GM23338 (cell line): ENCODE data around the gene CITED4. TPM values are rescaled to one million over a fixed set of nuclear protein-coding genes. Genes with fewer than 3 reads are reported as not detected.

Experiments used
- ATAC-seq: fragments of 200-7000 bp; cut with Tn5 transposase; 3 replicates; pipeline ENCODE4 v1.9.1; 2020
- DNase-seq: peaks from one replicate; pipeline ENCODE4 v3.0.0-alpha.2; 2015; ENCODE audit warnings: low spot score
- H2AFZ ChIP-seq: fragments of 200-600 bp; sonication (generic); 2 replicates; pipeline ENCODE4 v1.8.0; 2016; ENCODE audit warnings: antibody characterized with exemption, mild to moderate bottlenecking, moderate library complexity
- H3F3A ChIP-seq: fragments of 200-600 bp; sonication (generic); replicated peaks from 2 replicates; pipeline ENCODE4 v1.8.0; 2017; ENCODE audit warnings: antibody characterized with exemption, mixed run types, low read depth
- H3K27ac ChIP-seq: fragments of 200-600 bp; sonication (generic); 2 replicates; pipeline ENCODE4 v1.6.1; 2016; ENCODE audit warnings: low read depth
- H3K27me3 ChIP-seq: fragments of 200-600 bp; sonication (generic); 2 replicates; pipeline ENCODE4 v1.8.0; 2016; ENCODE audit warnings: mild to moderate bottlenecking, mixed run types, moderate library complexity; ENCODE audit not compliant: insufficient read depth
- H3K36me3 ChIP-seq: fragments of 200-600 bp; sonication (generic); 2 replicates; pipeline ENCODE4 v1.8.0; 2016; ENCODE audit warnings: mild to moderate bottlenecking; ENCODE audit not compliant: insufficient read depth
- H3K4me1 ChIP-seq: fragments of 200-600 bp; sonication (generic); 2 replicates; pipeline ENCODE4 v1.8.0; 2016; ENCODE audit warnings: mild to moderate bottlenecking, moderate library complexity; ENCODE audit not compliant: insufficient read depth
- H3K4me2 ChIP-seq: fragments of 200-600 bp; sonication (generic); 2 replicates; pipeline ENCODE4 v1.7.1; 2017; ENCODE audit warnings: mixed run types
- H3K4me3 ChIP-seq: fragments of 200-600 bp; sonication (generic); 2 replicates; pipeline ENCODE4 v1.6.1; 2016; ENCODE audit warnings: mixed run types
- H3K79me2 ChIP-seq: fragments of 200-600 bp; sonication (generic); replicated peaks from 2 replicates; pipeline ENCODE4 v1.8.0; 2017; ENCODE audit warnings: mild to moderate bottlenecking; ENCODE audit not compliant: insufficient read depth
- H3K9me2 ChIP-seq: fragments of 200-600 bp; sonication (generic); 2 replicates; pipeline ENCODE4 v1.8.0; 2017; ENCODE audit not compliant: insufficient read depth
- H4K20me1 ChIP-seq: fragments of 200-600 bp; sonication (generic); replicated peaks from 2 replicates; pipeline ENCODE4 v1.8.0; 2017; ENCODE audit warnings: mild to moderate bottlenecking; ENCODE audit not compliant: insufficient read depth
- H3K27ac Mint-ChIP-seq: 2 replicates; pipeline ENCODE4 v1.8.0; 2020; ENCODE audit warnings: inconsistent platforms, mild to moderate bottlenecking, moderate library complexity, mixed read lengths
- H3K27me3 Mint-ChIP-seq: 3 replicates; pipeline ENCODE4 v1.8.0; 2022; ENCODE audit warnings: low read depth, mild to moderate bottlenecking, moderate library complexity, mixed read lengths, inconsistent platforms; ENCODE audit not compliant: insufficient read depth, poor library complexity
- H3K36me3 Mint-ChIP-seq: 3 replicates; pipeline ENCODE4 v1.8.0; 2021; ENCODE audit warnings: low read depth, mild to moderate bottlenecking, inconsistent platforms, moderate library complexity, mixed read lengths
- H3K4me1 Mint-ChIP-seq: 3 replicates; pipeline ENCODE4 v1.8.0; 2020; ENCODE audit warnings: mild to moderate bottlenecking, inconsistent platforms, mixed read lengths
- H3K4me3 Mint-ChIP-seq: 3 replicates; pipeline ENCODE4 v1.8.0; 2021; ENCODE audit warnings: moderate library complexity, mild to moderate bottlenecking, inconsistent platforms, mixed read lengths
- H3K9me3 Mint-ChIP-seq: 3 replicates; pipeline ENCODE4 v1.8.0; 2020; ENCODE audit warnings: moderate library complexity, mild to moderate bottlenecking, inconsistent platforms, mixed read lengths
- CREB1 ChIP-seq: fragments of 250-450 bp; sonication (Bioruptor Pico); IDR thresholded peaks from 2 replicates; pipeline ENCODE4 v1.5.0; 2020; ENCODE audit warnings: low read depth, mild to moderate bottlenecking, moderate library complexity
- EZH2 ChIP-seq: fragments of 200-600 bp; sonication (generic); IDR thresholded peaks from one replicate; pipeline ENCODE4 v1.8.0; 2017; ENCODE audit warnings: antibody characterized with exemption, mild to moderate bottlenecking, low read depth; ENCODE audit not compliant: unreplicated experiment
- EZH2phosphoT487 ChIP-seq: fragments of 200-600 bp; sonication (generic); IDR thresholded peaks from one replicate; pipeline ENCODE4 v1.8.1; 2018; ENCODE audit warnings: antibody characterized with exemption; ENCODE audit not compliant: unreplicated experiment
- POLR2AphosphoS5 ChIP-seq: IDR thresholded peaks from 2 replicates; pipeline ENCODE4 v1.6.1; 2016; ENCODE audit warnings: antibody characterized with exemption, low read depth
- ZNF114 ChIP-seq: fragments of 250-450 bp; sonication (Bioruptor Pico); IDR thresholded peaks from 2 replicates; pipeline ENCODE4 v1.5.0; 2020; ENCODE audit warnings: mild to moderate bottlenecking, moderate library complexity
- polyA plus RNA-seq: library from polyadenylated mRNA; unstranded; fragments of >200 nt; fragmentation: Nextera tagmentation; extraction: Ambion mirVana; gene quantifications from 2 replicates; pipeline ENCODE4 v1.2.1, GENCODE V29; 2016
- total RNA-seq: library from RNA; depleted of rRNA; stranded (reverse); fragments of >200 nt; shearing (Covaris generic); gene quantifications from 2 replicates; pipeline ENCODE4 v1.2.3, GENCODE V29; 2014
- TF ChIP-seq, protein P1 (sequence below): fragments of 250-450 bp; sonication (Bioruptor Pico); IDR thresholded peaks from 2 replicates; pipeline ENCODE4 v1.5.0; 2020; ENCODE audit warnings: mild to moderate bottlenecking, moderate library complexity
- TF ChIP-seq, protein P2 (sequence below): IDR thresholded peaks from one replicate; pipeline ENCODE4 v1.6.1; 2018; ENCODE audit warnings: antibody characterized with exemption; ENCODE audit not compliant: unreplicated experiment
- TF ChIP-seq, protein P3 (sequence below): IDR thresholded peaks from 2 replicates; pipeline ENCODE4 v1.6.1; 2016; ENCODE audit warnings: antibody characterized with exemption
- TF ChIP-seq, protein P4 (sequence below), 2 experiments: fragments of 200-600 bp in 1 of 2; sonication (generic) in 1 of 2; conservative IDR thresholded peaks; 2 replicates each; pipeline versions ENCODE4 v1.5.1 to v1.6.1; 2016 to 2017; ENCODE audit warnings: antibody characterized with exemption in 2 of 2, low read depth in 2 of 2, mild to moderate bottlenecking in 2 of 2, moderate library complexity in 1 of 2

Gene CITED4
- total and polyA plus RNA-seq, 2 experiments from 2014 or later = 2.9 to 18.7 TPM

DNA sequence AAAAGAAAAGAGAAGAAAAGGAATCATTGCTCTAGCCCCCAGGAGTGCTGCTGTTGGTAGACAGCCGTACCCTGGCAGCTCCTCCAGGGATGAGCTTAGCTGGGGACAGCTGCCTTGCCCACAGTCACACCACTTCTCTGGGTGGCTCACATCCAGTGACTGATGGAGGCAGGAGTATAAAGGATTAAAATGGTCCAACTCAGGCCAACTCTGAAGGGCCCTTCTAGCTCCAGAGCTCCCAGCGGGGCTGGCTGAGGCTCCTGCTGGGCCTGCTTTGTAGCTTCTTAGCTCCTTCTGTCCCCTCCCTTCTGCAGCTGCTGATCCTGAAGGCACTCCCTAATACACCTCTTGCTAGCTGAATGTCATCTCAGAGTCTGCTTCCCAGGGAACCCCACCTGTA is 4.4 kb downstream of the CITED4 start (continued):
- TF ChIP-seq, protein P1, sequence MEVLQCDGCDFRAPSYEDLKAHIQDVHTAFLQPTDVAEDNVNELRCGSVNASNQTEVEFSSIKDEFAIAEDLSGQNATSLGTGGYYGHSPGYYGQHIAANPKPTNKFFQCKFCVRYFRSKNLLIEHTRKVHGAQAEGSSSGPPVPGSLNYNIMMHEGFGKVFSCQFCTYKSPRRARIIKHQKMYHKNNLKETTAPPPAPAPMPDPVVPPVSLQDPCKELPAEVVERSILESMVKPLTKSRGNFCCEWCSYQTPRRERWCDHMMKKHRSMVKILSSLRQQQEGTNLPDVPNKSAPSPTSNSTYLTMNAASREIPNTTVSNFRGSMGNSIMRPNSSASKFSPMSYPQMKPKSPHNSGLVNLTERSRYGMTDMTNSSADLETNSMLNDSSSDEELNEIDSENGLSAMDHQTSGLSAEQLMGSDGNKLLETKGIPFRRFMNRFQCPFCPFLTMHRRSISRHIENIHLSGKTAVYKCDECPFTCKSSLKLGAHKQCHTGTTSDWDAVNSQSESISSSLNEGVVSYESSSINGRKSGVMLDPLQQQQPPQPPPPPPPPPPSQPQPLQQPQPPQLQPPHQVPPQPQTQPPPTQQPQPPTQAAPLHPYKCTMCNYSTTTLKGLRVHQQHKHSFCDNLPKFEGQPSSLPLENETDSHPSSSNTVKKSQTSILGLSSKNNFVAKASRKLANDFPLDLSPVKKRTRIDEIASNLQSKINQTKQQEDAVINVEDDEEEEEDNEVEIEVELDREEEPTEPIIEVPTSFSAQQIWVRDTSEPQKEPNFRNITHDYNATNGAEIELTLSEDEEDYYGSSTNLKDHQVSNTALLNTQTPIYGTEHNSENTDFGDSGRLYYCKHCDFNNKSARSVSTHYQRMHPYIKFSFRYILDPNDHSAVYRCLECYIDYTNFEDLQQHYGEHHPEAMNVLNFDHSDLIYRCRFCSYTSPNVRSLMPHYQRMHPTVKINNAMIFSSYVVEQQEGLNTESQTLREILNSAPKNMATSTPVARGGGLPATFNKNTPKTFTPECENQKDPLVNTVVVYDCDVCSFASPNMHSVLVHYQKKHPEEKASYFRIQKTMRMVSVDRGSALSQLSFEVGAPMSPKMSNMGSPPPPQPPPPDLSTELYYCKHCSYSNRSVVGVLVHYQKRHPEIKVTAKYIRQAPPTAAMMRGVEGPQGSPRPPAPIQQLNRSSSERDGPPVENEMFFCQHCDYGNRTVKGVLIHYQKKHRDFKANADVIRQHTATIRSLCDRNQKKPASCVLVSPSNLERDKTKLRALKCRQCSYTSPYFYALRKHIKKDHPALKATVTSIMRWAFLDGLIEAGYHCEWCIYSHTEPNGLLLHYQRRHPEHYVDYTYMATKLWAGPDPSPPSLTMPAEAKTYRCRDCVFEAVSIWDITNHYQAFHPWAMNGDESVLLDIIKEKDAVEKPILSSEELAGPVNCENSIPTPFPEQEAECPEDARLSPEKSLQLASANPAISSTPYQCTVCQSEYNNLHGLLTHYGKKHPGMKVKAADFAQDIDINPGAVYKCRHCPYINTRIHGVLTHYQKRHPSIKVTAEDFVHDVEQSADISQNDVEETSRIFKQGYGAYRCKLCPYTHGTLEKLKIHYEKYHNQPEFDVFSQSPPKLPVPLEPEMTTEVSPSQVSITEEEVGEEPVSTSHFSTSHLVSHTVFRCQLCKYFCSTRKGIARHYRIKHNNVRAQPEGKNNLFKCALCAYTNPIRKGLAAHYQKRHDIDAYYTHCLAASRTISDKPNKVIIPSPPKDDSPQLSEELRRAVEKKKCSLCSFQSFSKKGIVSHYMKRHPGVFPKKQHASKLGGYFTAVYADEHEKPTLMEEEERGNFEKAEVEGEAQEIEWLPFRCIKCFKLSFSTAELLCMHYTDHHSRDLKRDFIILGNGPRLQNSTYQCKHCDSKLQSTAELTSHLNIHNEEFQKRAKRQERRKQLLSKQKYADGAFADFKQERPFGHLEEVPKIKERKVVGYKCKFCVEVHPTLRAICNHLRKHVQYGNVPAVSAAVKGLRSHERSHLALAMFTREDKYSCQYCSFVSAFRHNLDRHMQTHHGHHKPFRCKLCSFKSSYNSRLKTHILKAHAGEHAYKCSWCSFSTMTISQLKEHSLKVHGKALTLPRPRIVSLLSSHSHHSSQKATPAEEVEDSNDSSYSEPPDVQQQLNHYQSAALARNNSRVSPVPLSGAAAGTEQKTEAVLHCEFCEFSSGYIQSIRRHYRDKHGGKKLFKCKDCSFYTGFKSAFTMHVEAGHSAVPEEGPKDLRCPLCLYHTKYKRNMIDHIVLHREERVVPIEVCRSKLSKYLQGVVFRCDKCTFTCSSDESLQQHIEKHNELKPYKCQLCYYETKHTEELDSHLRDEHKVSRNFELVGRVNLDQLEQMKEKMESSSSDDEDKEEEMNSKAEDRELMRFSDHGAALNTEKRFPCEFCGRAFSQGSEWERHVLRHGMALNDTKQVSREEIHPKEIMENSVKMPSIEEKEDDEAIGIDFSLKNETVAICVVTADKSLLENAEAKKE = no peak
- TF ChIP-seq CREB1 (CRISPR knock-in tag) (no peak), POLR2AphosphoS5 (no peak), EZH2 (no peak)

DNA sequence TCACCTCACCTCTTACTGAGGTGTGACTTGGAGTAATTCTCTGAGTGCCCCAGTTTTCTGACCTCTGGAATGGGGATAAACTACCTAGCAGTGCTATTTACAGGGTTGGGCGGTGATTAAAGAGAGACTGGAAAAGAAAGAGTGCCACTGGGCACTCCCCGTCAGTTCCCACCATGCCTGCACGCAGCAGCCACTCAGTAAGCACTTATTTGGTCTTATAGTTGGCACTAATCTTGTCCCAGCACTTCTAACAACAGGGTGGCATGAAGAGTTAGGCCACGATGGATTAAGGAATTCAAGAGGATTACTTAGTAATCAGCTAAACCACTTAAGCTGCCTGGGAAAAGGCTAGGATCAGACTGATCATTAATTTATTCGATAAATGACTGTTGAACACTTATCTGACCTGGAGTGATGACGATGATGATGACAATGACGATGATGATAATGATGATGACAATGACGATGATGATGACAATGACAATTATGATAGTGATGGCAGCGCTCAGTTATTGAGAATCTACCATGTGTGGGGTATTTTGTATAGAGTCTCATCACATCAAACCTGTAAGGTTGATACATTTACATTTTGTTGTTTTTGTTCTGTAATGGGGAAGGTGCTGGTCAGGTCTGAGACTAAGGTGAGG is 5.4 kb downstream of the CITED4 start:
- Mint-ChIP-seq H3K9me3 (0 out of 3 replicates have a peak, but pooled peaks cover 2% of the 10 kb centered on the region), H3K27me3 (peaks cover 16% of the 10 kb centered on the region), H3K27ac (no peak overlapping the region), H3K36me3 (no peaks in the 10 kb centered on the region), H3K4me3 (no peak overlapping the region), H3K4me1 (peaks cover 13% of the 10 kb centered on the region)
- Histone ChIP-seq H3K36me3 (no peaks in the 10 kb centered on the region), H3K4me3 (no peak overlapping the region), H4K20me1 (no peaks in the 10 kb centered on the region), H3K4me1 (no peaks in the 10 kb centered on the region), H3K27ac (no peak overlapping the region), H3K27me3 (peaks cover 26% of the 10 kb centered on the region), H2AFZ (no peak overlapping the region), H3K9me2 (no peaks in the 10 kb centered on the region), H3K4me2 (no peak overlapping the region), H3K79me2 (no peaks in the 10 kb centered on the region), H3F3A (no peaks in the 10 kb centered on the region)
- ATAC-seq = no peak
- no peak for DNase-seq
- TF ChIP-seq, protein P2, sequence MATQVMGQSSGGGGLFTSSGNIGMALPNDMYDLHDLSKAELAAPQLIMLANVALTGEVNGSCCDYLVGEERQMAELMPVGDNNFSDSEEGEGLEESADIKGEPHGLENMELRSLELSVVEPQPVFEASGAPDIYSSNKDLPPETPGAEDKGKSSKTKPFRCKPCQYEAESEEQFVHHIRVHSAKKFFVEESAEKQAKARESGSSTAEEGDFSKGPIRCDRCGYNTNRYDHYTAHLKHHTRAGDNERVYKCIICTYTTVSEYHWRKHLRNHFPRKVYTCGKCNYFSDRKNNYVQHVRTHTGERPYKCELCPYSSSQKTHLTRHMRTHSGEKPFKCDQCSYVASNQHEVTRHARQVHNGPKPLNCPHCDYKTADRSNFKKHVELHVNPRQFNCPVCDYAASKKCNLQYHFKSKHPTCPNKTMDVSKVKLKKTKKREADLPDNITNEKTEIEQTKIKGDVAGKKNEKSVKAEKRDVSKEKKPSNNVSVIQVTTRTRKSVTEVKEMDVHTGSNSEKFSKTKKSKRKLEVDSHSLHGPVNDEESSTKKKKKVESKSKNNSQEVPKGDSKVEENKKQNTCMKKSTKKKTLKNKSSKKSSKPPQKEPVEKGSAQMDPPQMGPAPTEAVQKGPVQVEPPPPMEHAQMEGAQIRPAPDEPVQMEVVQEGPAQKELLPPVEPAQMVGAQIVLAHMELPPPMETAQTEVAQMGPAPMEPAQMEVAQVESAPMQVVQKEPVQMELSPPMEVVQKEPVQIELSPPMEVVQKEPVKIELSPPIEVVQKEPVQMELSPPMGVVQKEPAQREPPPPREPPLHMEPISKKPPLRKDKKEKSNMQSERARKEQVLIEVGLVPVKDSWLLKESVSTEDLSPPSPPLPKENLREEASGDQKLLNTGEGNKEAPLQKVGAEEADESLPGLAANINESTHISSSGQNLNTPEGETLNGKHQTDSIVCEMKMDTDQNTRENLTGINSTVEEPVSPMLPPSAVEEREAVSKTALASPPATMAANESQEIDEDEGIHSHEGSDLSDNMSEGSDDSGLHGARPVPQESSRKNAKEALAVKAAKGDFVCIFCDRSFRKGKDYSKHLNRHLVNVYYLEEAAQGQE = no peak
- no peak for TF ChIP-seq EZH2phosphoT487
- TF ChIP-seq, protein P3, sequence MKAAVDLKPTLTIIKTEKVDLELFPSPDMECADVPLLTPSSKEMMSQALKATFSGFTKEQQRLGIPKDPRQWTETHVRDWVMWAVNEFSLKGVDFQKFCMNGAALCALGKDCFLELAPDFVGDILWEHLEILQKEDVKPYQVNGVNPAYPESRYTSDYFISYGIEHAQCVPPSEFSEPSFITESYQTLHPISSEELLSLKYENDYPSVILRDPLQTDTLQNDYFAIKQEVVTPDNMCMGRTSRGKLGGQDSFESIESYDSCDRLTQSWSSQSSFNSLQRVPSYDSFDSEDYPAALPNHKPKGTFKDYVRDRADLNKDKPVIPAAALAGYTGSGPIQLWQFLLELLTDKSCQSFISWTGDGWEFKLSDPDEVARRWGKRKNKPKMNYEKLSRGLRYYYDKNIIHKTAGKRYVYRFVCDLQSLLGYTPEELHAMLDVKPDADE = no peak
- TF ChIP-seq, protein P4, sequence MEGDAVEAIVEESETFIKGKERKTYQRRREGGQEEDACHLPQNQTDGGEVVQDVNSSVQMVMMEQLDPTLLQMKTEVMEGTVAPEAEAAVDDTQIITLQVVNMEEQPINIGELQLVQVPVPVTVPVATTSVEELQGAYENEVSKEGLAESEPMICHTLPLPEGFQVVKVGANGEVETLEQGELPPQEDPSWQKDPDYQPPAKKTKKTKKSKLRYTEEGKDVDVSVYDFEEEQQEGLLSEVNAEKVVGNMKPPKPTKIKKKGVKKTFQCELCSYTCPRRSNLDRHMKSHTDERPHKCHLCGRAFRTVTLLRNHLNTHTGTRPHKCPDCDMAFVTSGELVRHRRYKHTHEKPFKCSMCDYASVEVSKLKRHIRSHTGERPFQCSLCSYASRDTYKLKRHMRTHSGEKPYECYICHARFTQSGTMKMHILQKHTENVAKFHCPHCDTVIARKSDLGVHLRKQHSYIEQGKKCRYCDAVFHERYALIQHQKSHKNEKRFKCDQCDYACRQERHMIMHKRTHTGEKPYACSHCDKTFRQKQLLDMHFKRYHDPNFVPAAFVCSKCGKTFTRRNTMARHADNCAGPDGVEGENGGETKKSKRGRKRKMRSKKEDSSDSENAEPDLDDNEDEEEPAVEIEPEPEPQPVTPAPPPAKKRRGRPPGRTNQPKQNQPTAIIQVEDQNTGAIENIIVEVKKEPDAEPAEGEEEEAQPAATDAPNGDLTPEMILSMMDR (conservative IDR thresholded peaks at IDR 0.05; ENCODE audit: low read depth in 2 of 2) = no peak
- TF ChIP-seq ZNF114 (CRISPR knock-in tag) = no peak
